HEK293 (cell line): ENCODE data around the gene DMRTA1.

Experiments
- CTCF ChIA-PET: fragments of 350-600 bp; formaldehyde crosslinking; extraction: SDS; loops from one replicate; lab custom pipeline; 2021; ENCODE audit warnings: antibody characterized with exemption; lab: Yijun Ruan, JAX
- POLR2A ChIA-PET: fragments of 300-600 bp; formaldehyde crosslinking; extraction: SDS; loops from one replicate; lab custom pipeline; 2020; ENCODE audit warnings: antibody characterized with exemption, inconsistent platforms; lab: Yijun Ruan, JAX
- H3K27ac ChIP-seq: fragments of 200-500 bp; sonication (Bioruptor generic); 2 replicates; pipeline ENCODE4 v1.5.1; 2014; ENCODE audit warnings: low read depth, low read length, control low read depth, inconsistent platforms; ENCODE audit errors: extremely low read depth
- H3K36me3 ChIP-seq, 2 experiments: fragments of 200-500 bp in 1 of 2; sonication (Bioruptor generic) in 1 of 2; 1 replicate in 1 of 2; 2 replicates in 1 of 2; pipeline ENCODE4 v1.5.1; 2014 to 2017; ENCODE audit warnings: inconsistent platforms in 2 of 2, low read length in 2 of 2; ENCODE audit not compliant: control insufficient read depth in 2 of 2, insufficient read depth in 1 of 2
- H3K4me1 ChIP-seq: fragments of 200-500 bp; sonication (Bioruptor generic); 2 replicates; pipeline ENCODE4 v1.5.1; 2014; ENCODE audit warnings: mild to moderate bottlenecking, low read length, inconsistent platforms; ENCODE audit not compliant: control insufficient read depth, insufficient read depth
- H3K4me3 ChIP-seq: 2 replicates; pipeline ENCODE4 v1.5.1; 2011; ENCODE audit warnings: low read depth, mild to moderate bottlenecking, control low read depth, low read length, moderate library complexity
- H3K9me3 ChIP-seq: fragments of 200-500 bp; sonication (Bioruptor generic); 2 replicates; pipeline ENCODE4 v1.5.1; 2014; ENCODE audit warnings: low read depth, low read length, inconsistent platforms; ENCODE audit not compliant: control insufficient read depth, insufficient read depth
- BCL11A ChIP-seq: fragments of 450-650 bp; formaldehyde crosslinking; IDR thresholded peaks from 2 replicates; pipeline ENCODE4 v1.5.1; 2016; ENCODE audit warnings: low read depth, missing biosample characterization, missing genetic modification characterization
- GLI2 ChIP-seq: fragments of 450-650 bp; formaldehyde crosslinking; IDR thresholded peaks from 2 replicates; pipeline ENCODE4; 2017; ENCODE audit warnings: missing biosample characterization, missing genetic modification characterization, low read depth, borderline replicate concordance
- HIC1 ChIP-seq: fragments of 450-650 bp; formaldehyde crosslinking; IDR thresholded peaks from 2 replicates; pipeline ENCODE4 v1.5.1; 2016; ENCODE audit warnings: missing biosample characterization, missing genetic modification characterization
- HOXC10 ChIP-seq: sonication (generic); formaldehyde crosslinking; IDR thresholded peaks from 2 replicates; pipeline ENCODE4 v1.8.1; 2023; ENCODE audit warnings: mild to moderate bottlenecking, missing genetic modification reagents
- HOXD13 ChIP-seq: sonication (generic); formaldehyde crosslinking; IDR thresholded peaks from 2 replicates; pipeline ENCODE4 v1.8.0; 2022; ENCODE audit warnings: missing genetic modification reagents, borderline replicate concordance
- KLF16 ChIP-seq: fragments of 450-650 bp; formaldehyde crosslinking; IDR thresholded peaks from 2 replicates; pipeline ENCODE4 v1.5.1; 2017; ENCODE audit warnings: missing biosample characterization, missing genetic modification characterization
- PATZ1 ChIP-seq: fragments of 450-650 bp; formaldehyde crosslinking; IDR thresholded peaks from 2 replicates; pipeline ENCODE4 v1.5.1; 2016; ENCODE audit warnings: missing biosample characterization, missing genetic modification characterization
- PRDM1 ChIP-seq: fragments of 450-650 bp; formaldehyde crosslinking; IDR thresholded peaks from 2 replicates; pipeline ENCODE4; 2016; ENCODE audit warnings: missing biosample characterization, missing genetic modification characterization
- REST ChIP-seq: fragments of 450-650 bp; formaldehyde crosslinking; IDR thresholded peaks from 2 replicates; pipeline ENCODE4 v1.5.1; 2016; ENCODE audit warnings: missing biosample characterization, missing genetic modification characterization
- ZBTB7A ChIP-seq: fragments of 450-650 bp; formaldehyde crosslinking; IDR thresholded peaks from 2 replicates; pipeline ENCODE4 v1.5.1; 2016; ENCODE audit warnings: low read depth, missing biosample characterization, missing genetic modification characterization
- ZFHX2 ChIP-seq: fragments of 450-650 bp; formaldehyde crosslinking; conservative IDR thresholded peaks from 2 replicates; pipeline ENCODE4 v1.5.1; 2016; ENCODE audit warnings: missing biosample characterization, missing genetic modification characterization
- ZNF121 ChIP-seq: fragments of 450-650 bp; formaldehyde crosslinking; IDR thresholded peaks from 2 replicates; pipeline ENCODE4 v1.5.1; 2016; ENCODE audit warnings: missing biosample characterization, missing genetic modification characterization
- ZNF132 ChIP-seq: fragments of 450-650 bp; formaldehyde crosslinking; IDR thresholded peaks from 2 replicates; pipeline ENCODE4 v1.5.1; 2017; ENCODE audit warnings: missing biosample characterization, missing genetic modification characterization, borderline replicate concordance
- ZNF18 ChIP-seq: fragments of 450-650 bp; formaldehyde crosslinking; IDR thresholded peaks from 2 replicates; pipeline ENCODE4 v1.5.1; 2016; ENCODE audit warnings: missing biosample characterization, missing genetic modification characterization
- ZNF23 ChIP-seq: fragments of 450-650 bp; formaldehyde crosslinking; IDR thresholded peaks from 2 replicates; pipeline ENCODE4 v1.5.1; 2016; ENCODE audit warnings: missing biosample characterization, missing genetic modification characterization, borderline replicate concordance
- ZNF324 ChIP-seq: fragments of 450-650 bp; formaldehyde crosslinking; IDR thresholded peaks from 2 replicates; pipeline ENCODE4 v1.5.1; 2016; ENCODE audit warnings: missing biosample characterization, missing genetic modification characterization
- ZNF423 ChIP-seq: fragments of 450-650 bp; formaldehyde crosslinking; IDR thresholded peaks from 2 replicates; pipeline ENCODE4 v1.5.1; 2016; ENCODE audit warnings: missing biosample characterization, missing genetic modification characterization
- ZNF48 ChIP-seq: fragments of 450-650 bp; formaldehyde crosslinking; IDR thresholded peaks from 2 replicates; pipeline ENCODE4 v1.5.1; 2016; ENCODE audit warnings: missing biosample characterization, missing genetic modification characterization
- ZNF629 ChIP-seq: fragments of 450-650 bp; formaldehyde crosslinking; IDR thresholded peaks from 2 replicates; pipeline ENCODE4 v1.5.1; 2017; ENCODE audit warnings: missing biosample characterization, missing genetic modification characterization
- ZNF639 ChIP-seq: fragments of 450-650 bp; formaldehyde crosslinking; IDR thresholded peaks from 2 replicates; pipeline ENCODE4 v1.5.1; 2016; ENCODE audit warnings: missing biosample characterization, missing genetic modification characterization
- ZNF664 ChIP-seq: fragments of 450-650 bp; formaldehyde crosslinking; IDR thresholded peaks from 2 replicates; pipeline ENCODE4 v1.5.1; 2016; ENCODE audit warnings: missing biosample characterization, missing genetic modification characterization
- ZNF701 ChIP-seq: fragments of 450-650 bp; formaldehyde crosslinking; IDR thresholded peaks from 2 replicates; pipeline ENCODE4 v1.5.1; 2016; ENCODE audit warnings: missing biosample characterization, missing genetic modification characterization
- ZNF830 ChIP-seq: fragments of 450-650 bp; IDR thresholded peaks from 2 replicates; pipeline ENCODE4 v1.5.0; 2018; ENCODE audit warnings: missing biosample characterization, missing genetic modification characterization, low read depth, mild to moderate bottlenecking, moderate library complexity
- TF ChIP-seq, protein P1 (sequence below): fragments of 450-650 bp; formaldehyde crosslinking; IDR thresholded peaks from 2 replicates; pipeline ENCODE4 v1.5.1; 2016; ENCODE audit warnings: missing biosample characterization, missing genetic modification characterization, low read depth

The DMRTA1 gene

GRCh38 chr9:22425551-22425950, 21.1 kb upstream of the DMRTA1 start (continued):
- TF ChIP-seq, protein P1, sequence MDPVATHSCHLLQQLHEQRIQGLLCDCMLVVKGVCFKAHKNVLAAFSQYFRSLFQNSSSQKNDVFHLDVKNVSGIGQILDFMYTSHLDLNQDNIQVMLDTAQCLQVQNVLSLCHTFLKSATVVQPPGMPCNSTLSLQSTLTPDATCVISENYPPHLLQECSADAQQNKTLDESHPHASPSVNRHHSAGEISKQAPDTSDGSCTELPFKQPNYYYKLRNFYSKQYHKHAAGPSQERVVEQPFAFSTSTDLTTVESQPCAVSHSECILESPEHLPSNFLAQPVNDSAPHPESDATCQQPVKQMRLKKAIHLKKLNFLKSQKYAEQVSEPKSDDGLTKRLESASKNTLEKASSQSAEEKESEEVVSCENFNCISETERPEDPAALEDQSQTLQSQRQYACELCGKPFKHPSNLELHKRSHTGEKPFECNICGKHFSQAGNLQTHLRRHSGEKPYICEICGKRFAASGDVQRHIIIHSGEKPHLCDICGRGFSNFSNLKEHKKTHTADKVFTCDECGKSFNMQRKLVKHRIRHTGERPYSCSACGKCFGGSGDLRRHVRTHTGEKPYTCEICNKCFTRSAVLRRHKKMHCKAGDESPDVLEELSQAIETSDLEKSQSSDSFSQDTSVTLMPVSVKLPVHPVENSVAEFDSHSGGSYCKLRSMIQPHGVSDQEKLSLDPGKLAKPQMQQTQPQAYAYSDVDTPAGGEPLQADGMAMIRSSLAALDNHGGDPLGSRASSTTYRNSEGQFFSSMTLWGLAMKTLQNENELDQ (tag by site-specific recombination) = no peak
- TF ChIP-seq ZFHX2 (tag by site-specific recombination) (no peak), HOXD13 (no peak), ZNF830 (no peak), PRDM1 (tag by site-specific recombination) (no peak), ZNF664 (tag by site-specific recombination) (no peak), ZNF18 (tag by site-specific recombination) (no peak), ZNF423 (tag by site-specific recombination) (no peak)

GRCh38 chr9:22427226-22427880, 19.3 kb upstream of the DMRTA1 start:
- ChIA-PET POLR2A (no interaction called here), CTCF (interaction anchor here (0.6 kb wide), 2 partner anchors 15 to 1419 kb away, joined by 3 read pairs; no protein-coding TSS in a partner anchor)
- H3K9me3 ChIP-seq = no peaks in the 10 kb centered on the region

GRCh38 chr9:22433691-22434090, 12.9 kb upstream of the DMRTA1 start:
- Histone ChIP-seq H3K27ac (no peak overlapping the region), H3K36me3 (no peaks in the 10 kb centered on the region), H3K9me3 (no peaks in the 10 kb centered on the region), H3K4me1 (no peaks in the 10 kb centered on the region), H3K4me3 (no peak overlapping the region)
- ChIA-PET CTCF (no interaction called here), POLR2A (interaction anchor here (0.8 kb wide), 1 partner anchor 13 kb away, joined by 3 read pairs; the partner anchor contains the start of gene DMRTA1)
- no peak for TF ChIP-seq ZNF121 (tag by site-specific recombination)
- TF ChIP-seq PRDM1 (tag by site-specific recombination) = no peak
- no peak for TF ChIP-seq HIC1 (tag by site-specific recombination)
- no peak for TF ChIP-seq BCL11A (tag by site-specific recombination)
- no peak for TF ChIP-seq HOXC10 (CRISPR knock-in tag)
- no peak for TF ChIP-seq REST (tag by site-specific recombination)
- no peak for TF ChIP-seq ZNF48 (tag by site-specific recombination)
- no peak for TF ChIP-seq ZNF639 (tag by site-specific recombination)
- TF ChIP-seq ZNF701 = no peak
- no peak for TF ChIP-seq PATZ1 (tag by site-specific recombination)

More at GRCh38 chr9:22427226-22427880, 19.3 kb upstream of the DMRTA1 start:
- TF ChIP-seq KLF16 (tag by site-specific recombination) (no peak), GLI2 (tag by site-specific recombination) (no peak), ZNF629 (tag by site-specific recombination) (no peak), ZNF324 (no peak), ZBTB7A (tag by site-specific recombination) (no peak), ZNF23 (tag by site-specific recombination) (no peak), ZNF132 (tag by site-specific recombination) (no peak)
- H3K36me3 ChIP-seq = no peaks in the 10 kb centered on the region
- H3K4me3 ChIP-seq = no peak overlapping the region
- H3K27ac ChIP-seq = no peak overlapping the region
- H3K4me1 ChIP-seq = no peaks in the 10 kb centered on the region
